WTC11 (cell line): ENCODE measurements around the gene APOL1. TPM values are rescaled to one million over a fixed set of nuclear protein-coding genes. Genes with fewer than 3 reads are reported as not detected.

Source experiments
- ATAC-seq: fragments of 200-7000 bp; cut with Tn5 transposase; 2 replicates; pipeline ENCODE4 v1.10.0; 2021; ENCODE audit warnings: mild to moderate bottlenecking, moderate library complexity
- CTCF ChIA-PET: fragments of 300-600 bp; sonication (Branson Sonifier 250); formaldehyde crosslinking; loops from one replicate; lab custom pipeline; 2021; ENCODE audit warnings: antibody characterized with exemption; lab: Charles Lee
- POLR2A ChIA-PET: fragments of 350-600 bp; sonication (Branson Sonifier 250); formaldehyde crosslinking; loops from one replicate; lab custom pipeline; 2021; ENCODE audit warnings: antibody characterized with exemption; lab: Charles Lee
- DNase-seq: peaks from one replicate; pipeline ENCODE4 v3.0.0; 2021; ENCODE audit warnings: low spot score
- H3K27ac Mint-ChIP-seq: 2 replicates; pipeline ENCODE4 v1.8.0; 2021; ENCODE audit warnings: mixed read lengths
- H3K27me3 Mint-ChIP-seq: 2 replicates; pipeline ENCODE4 v1.8.0; 2021; ENCODE audit warnings: low read depth, mild to moderate bottlenecking, moderate library complexity, mixed read lengths
- H3K36me3 Mint-ChIP-seq: 2 replicates; pipeline ENCODE4 v1.8.0; 2021; ENCODE audit warnings: mixed read lengths
- H3K4me1 Mint-ChIP-seq: 2 replicates; pipeline ENCODE4 v1.8.0; 2022; ENCODE audit warnings: mixed read lengths
- H3K4me3 Mint-ChIP-seq: 2 replicates; pipeline ENCODE4 v1.8.0; 2021; ENCODE audit warnings: mild to moderate bottlenecking, moderate library complexity, mixed read lengths
- H3K9me3 Mint-ChIP-seq: 2 replicates; pipeline ENCODE4 v1.8.0; 2021; ENCODE audit warnings: mixed read lengths
- ATF2 ChIP-seq: sonication (generic); formaldehyde crosslinking; IDR thresholded peaks from 2 replicates; pipeline ENCODE4 v1.8.1; 2022; ENCODE audit warnings: low read depth, missing genetic modification reagents, borderline replicate concordance
- ERG ChIP-seq: fragments of 250-450 bp; sonication (Bioruptor Pico); IDR thresholded peaks from 2 replicates; pipeline ENCODE4 v1.8.0; 2021; ENCODE audit warnings: mild to moderate bottlenecking
- JUN ChIP-seq: sonication (generic); formaldehyde crosslinking; IDR thresholded peaks from 2 replicates; pipeline ENCODE4 v1.8.0; 2023; ENCODE audit warnings: mild to moderate bottlenecking, missing genetic modification reagents
- SP1 ChIP-seq: sonication (generic); formaldehyde crosslinking; conservative IDR thresholded peaks from 2 replicates; pipeline ENCODE4 v1.8.1; 2022; ENCODE audit warnings: missing genetic modification reagents
- TCF7 ChIP-seq: sonication (generic); formaldehyde crosslinking; IDR thresholded peaks from 2 replicates; pipeline ENCODE4 v1.8.0; 2022; ENCODE audit warnings: mild to moderate bottlenecking, low read depth, missing genetic modification reagents, moderate library complexity
- ZNF281 ChIP-seq: sonication (generic); formaldehyde crosslinking; IDR thresholded peaks from 2 replicates; pipeline ENCODE4 v1.8.0; 2023; ENCODE audit warnings: mild to moderate bottlenecking, missing genetic modification reagents
- ZNF423 ChIP-seq: fragments of 250-450 bp; sonication (Bioruptor Pico); IDR thresholded peaks from 2 replicates; pipeline ENCODE4 v2.1.2; 2022; ENCODE audit warnings: mild to moderate bottlenecking, moderate library complexity
- total RNA-seq: library from RNA; stranded (reverse); gene quantifications from 3 replicates; pipeline ENCODE4 v1.2.3, GENCODE V29; 2021
- TF ChIP-seq, protein P1 (sequence below): sonication (generic); formaldehyde crosslinking; IDR thresholded peaks from 2 replicates; pipeline ENCODE4 v1.8.1; 2022; ENCODE audit warnings: low read depth, mild to moderate bottlenecking, moderate library complexity, missing genetic modification reagents, borderline replicate concordance
- TF ChIP-seq, protein P2 (sequence below): sonication (generic); formaldehyde crosslinking; IDR thresholded peaks from 2 replicates; pipeline ENCODE4 v1.8.1; 2023; ENCODE audit warnings: mild to moderate bottlenecking, missing genetic modification reagents
- TF ChIP-seq, protein P3 (sequence below): fragments of 250-450 bp; sonication (Bioruptor Pico); IDR thresholded peaks from 2 replicates; pipeline ENCODE4 v2.1.2; 2022; ENCODE audit warnings: mild to moderate bottlenecking, moderate library complexity
- TF ChIP-seq, protein P4 (sequence below): sonication (generic); formaldehyde crosslinking; IDR thresholded peaks from 2 replicates; pipeline ENCODE4 v1.8.1; 2022; ENCODE audit warnings: mild to moderate bottlenecking, missing genetic modification reagents, moderate library complexity, borderline replicate concordance
- TF ChIP-seq, protein P5 (sequence below): sonication (generic); formaldehyde crosslinking; IDR thresholded peaks from 2 replicates; pipeline ENCODE4 v1.8.0; 2022; ENCODE audit warnings: mild to moderate bottlenecking, missing genetic modification reagents
- TF ChIP-seq, protein P6 (sequence below): sonication (generic); formaldehyde crosslinking; IDR thresholded peaks from 2 replicates; pipeline ENCODE4 v1.8.1; 2022; ENCODE audit warnings: missing genetic modification reagents, borderline replicate concordance

APOL1 gene
- total RNA-seq, 1 experiment from 2014 or later: 0.35 TPM

GRCh38 chr22:36291831-36292740 is 39.2 kb downstream of the APOL1 start:
- Mint-ChIP-seq H3K4me1 (0 out of 2 replicates have a peak, but pooled peaks cover 1% of the 10 kb centered on the region), H3K27me3 (no peaks in the 10 kb centered on the region), H3K9me3 (peaks cover 11% of the 10 kb centered on the region), H3K27ac (no peak overlapping the region), H3K4me3 (no peak overlapping the region), H3K36me3 (peaks cover 93% of the 10 kb centered on the region)
- DNase-seq: no peak
- CTCF ChIA-PET: interaction anchor here (0.7 to 0.9 kb wide), 2 partner anchors 9 to 213 kb away, joined by 4 read pairs; no protein-coding TSS in a partner anchor
- POLR2A ChIA-PET: no interaction called here
- TF ChIP-seq ZNF423 (CRISPR knock-in tag) (no peak), TCF7 (CRISPR knock-in tag) (no peak), SP1 (CRISPR knock-in tag) (no peak), JUN (no peak), ERG (CRISPR knock-in tag) (no peak), ZNF281 (CRISPR knock-in tag) (no peak)
- TF ChIP-seq, protein P1, sequence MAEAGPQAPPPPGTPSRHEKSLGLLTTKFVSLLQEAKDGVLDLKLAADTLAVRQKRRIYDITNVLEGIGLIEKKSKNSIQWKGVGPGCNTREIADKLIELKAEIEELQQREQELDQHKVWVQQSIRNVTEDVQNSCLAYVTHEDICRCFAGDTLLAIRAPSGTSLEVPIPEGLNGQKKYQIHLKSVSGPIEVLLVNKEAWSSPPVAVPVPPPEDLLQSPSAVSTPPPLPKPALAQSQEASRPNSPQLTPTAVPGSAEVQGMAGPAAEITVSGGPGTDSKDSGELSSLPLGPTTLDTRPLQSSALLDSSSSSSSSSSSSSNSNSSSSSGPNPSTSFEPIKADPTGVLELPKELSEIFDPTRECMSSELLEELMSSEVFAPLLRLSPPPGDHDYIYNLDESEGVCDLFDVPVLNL (CRISPR knock-in tag): no peak
- TF ChIP-seq, protein P2, sequence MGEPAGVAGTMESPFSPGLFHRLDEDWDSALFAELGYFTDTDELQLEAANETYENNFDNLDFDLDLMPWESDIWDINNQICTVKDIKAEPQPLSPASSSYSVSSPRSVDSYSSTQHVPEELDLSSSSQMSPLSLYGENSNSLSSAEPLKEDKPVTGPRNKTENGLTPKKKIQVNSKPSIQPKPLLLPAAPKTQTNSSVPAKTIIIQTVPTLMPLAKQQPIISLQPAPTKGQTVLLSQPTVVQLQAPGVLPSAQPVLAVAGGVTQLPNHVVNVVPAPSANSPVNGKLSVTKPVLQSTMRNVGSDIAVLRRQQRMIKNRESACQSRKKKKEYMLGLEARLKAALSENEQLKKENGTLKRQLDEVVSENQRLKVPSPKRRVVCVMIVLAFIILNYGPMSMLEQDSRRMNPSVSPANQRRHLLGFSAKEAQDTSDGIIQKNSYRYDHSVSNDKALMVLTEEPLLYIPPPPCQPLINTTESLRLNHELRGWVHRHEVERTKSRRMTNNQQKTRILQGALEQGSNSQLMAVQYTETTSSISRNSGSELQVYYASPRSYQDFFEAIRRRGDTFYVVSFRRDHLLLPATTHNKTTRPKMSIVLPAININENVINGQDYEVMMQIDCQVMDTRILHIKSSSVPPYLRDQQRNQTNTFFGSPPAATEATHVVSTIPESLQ: no peak
- TF ChIP-seq, protein P3, sequence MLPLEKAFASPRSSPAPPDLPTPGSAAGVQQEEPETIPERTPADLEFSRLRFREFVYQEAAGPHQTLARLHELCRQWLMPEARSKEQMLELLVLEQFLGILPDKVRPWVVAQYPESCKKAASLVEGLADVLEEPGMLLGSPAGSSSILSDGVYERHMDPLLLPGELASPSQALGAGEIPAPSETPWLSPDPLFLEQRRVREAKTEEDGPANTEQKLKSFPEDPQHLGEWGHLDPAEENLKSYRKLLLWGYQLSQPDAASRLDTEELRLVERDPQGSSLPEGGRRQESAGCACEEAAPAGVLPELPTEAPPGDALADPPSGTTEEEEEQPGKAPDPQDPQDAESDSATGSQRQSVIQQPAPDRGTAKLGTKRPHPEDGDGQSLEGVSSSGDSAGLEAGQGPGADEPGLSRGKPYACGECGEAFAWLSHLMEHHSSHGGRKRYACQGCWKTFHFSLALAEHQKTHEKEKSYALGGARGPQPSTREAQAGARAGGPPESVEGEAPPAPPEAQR: no peak
- TF ChIP-seq, protein P4, sequence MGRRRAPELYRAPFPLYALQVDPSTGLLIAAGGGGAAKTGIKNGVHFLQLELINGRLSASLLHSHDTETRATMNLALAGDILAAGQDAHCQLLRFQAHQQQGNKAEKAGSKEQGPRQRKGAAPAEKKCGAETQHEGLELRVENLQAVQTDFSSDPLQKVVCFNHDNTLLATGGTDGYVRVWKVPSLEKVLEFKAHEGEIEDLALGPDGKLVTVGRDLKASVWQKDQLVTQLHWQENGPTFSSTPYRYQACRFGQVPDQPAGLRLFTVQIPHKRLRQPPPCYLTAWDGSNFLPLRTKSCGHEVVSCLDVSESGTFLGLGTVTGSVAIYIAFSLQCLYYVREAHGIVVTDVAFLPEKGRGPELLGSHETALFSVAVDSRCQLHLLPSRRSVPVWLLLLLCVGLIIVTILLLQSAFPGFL (CRISPR knock-in tag): no peak
- no peak for ATAC-seq

DNA sequence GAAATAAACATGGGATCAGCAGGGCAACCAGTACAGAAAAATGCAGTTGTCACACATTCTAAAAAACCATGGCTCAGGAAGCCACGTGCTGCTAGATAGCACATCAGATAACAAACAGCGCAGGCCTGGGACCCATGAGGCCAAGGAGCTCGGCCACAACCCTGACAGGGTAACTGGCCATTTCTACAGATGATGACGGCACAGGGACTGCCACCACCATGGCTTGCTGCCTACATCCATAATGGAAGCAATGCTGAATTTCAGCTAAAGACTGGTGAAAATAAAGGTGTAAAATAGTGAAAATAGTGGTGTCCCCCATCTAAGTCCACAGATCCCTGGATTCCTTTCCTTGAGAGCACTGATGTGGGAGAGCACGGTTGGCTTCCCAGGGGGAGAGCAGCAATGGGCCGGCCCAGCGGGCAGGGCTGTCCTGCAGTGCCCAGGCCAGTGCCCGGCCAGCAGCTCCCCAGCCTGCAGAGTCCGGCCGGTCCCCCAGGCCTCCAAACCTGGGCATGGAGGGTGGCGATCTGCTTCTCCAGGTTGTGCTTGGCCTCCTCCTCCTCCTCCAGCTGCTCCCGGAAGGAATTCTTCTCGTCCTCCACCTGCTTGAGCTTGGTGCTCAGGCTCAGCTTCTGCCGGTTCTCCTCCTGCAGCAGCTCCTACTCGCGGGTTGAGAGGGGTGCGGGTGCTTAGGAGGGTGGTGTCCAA is 40.0 kb downstream of the APOL1 start:
- ChIA-PET CTCF (interaction anchor here (0.9 to 1.6 kb wide), 4 partner anchors 8 to 194 kb away, joined by 3 to 5 read pairs (median 4); no protein-coding TSS in a partner anchor), POLR2A (no interaction called here)
- Mint-ChIP-seq H3K9me3 (peaks cover 11% of the 10 kb centered on the region), H3K27me3 (no peaks in the 10 kb centered on the region), H3K36me3 (peaks cover 93% of the 10 kb centered on the region), H3K27ac (no peak overlapping the region), H3K4me3 (no peak overlapping the region), H3K4me1 (no peaks in the 10 kb centered on the region)
- ATAC-seq (no peak), DNase-seq (no peak)
- TF ChIP-seq ATF2: no peak
- TF ChIP-seq, protein P5, sequence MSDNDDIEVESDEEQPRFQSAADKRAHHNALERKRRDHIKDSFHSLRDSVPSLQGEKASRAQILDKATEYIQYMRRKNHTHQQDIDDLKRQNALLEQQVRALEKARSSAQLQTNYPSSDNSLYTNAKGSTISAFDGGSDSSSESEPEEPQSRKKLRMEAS (CRISPR knock-in tag): no peak
- TF ChIP-seq, protein P6, sequence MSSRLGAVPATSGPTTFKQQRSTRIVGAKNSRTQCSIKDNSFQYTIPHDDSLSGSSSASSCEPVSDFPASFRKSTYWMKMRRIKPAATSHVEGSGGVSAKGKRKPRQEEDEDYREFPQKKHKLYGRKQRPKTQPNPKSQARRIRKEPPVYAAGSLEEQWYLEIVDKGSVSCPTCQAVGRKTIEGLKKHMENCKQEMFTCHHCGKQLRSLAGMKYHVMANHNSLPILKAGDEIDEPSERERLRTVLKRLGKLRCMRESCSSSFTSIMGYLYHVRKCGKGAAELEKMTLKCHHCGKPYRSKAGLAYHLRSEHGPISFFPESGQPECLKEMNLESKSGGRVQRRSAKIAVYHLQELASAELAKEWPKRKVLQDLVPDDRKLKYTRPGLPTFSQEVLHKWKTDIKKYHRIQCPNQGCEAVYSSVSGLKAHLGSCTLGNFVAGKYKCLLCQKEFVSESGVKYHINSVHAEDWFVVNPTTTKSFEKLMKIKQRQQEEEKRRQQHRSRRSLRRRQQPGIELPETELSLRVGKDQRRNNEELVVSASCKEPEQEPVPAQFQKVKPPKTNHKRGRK: no peak
